K562 (cell line): ENCODE data around the gene NES. TPM values are rescaled to one million over a fixed set of nuclear protein-coding genes. Genes with fewer than 3 reads are reported as not detected.

Experiments used
- ATAC-seq: fragments of 200-7000 bp; cut with Tn5 transposase; 3 replicates; pipeline ENCODE4 v1.9.1; 2020; ENCODE audit warnings: moderate library complexity
- BruUV-seq: library from RNA; stranded (reverse); fragments of 400-500 nt; replicated peaks from 2 replicates; lab custom pipeline; 2021; lab: Mats Ljungman, UMichigan
- CTCF ChIA-PET: fragments of 300-600 bp; formaldehyde crosslinking; extraction: SDS; loops from one replicate; lab custom pipeline; 2021; ENCODE audit warnings: low intra/inter-chr PET ratio; lab: Yijun Ruan, JAX
- POLR2A ChIA-PET: fragments of 300-600, 350-650 bp; sonication (Branson Sonifier 250); formaldehyde crosslinking; extraction: SDS; loops from one replicate; lab custom pipeline; 2021; ENCODE audit warnings: antibody characterized with exemption, inconsistent platforms; lab: Yijun Ruan, JAX
- DNase-seq, 4 experiments: peaks; one replicate each; pipeline versions ENCODE4 v3.0.0 to v3.0.0-alpha.2; 2011 to 2018; ENCODE audit warnings: low spot score in 3 of 4, mixed read lengths in 3 of 4; ENCODE audit errors: extremely low read depth in 1 of 4
- FAIRE-seq: peaks from 2 replicates; lab custom pipeline; 2011; peaks lifted over from hg19 to GRCh38; lab: Jason Lieb, UNC
- H2AFZ ChIP-seq: 2 replicates; pipeline ENCODE4 v1.6.0; 2011; ENCODE audit warnings: low read depth, low read length, control low read depth, inconsistent platforms
- H3K27ac ChIP-seq: fragments of 200-600 bp; 3 replicates; pipeline ENCODE4 v1.8.0; 2011; ENCODE audit warnings: low read depth, mild to moderate bottlenecking, control low read depth, inconsistent platforms, low read length, moderate library complexity, mixed read lengths; ENCODE audit errors: extremely low read depth
- H3K27me3 ChIP-seq, 2 experiments: fragments of 300-600 bp in 1 of 2; 2 replicates in 1 of 2; 3 replicates in 1 of 2; pipeline versions ENCODE4 v1.6.0 to v1.8.0; 2011; ENCODE audit warnings: inconsistent platforms in 2 of 2, low read length in 2 of 2, mild to moderate bottlenecking in 1 of 2, mixed read lengths in 1 of 2, moderate library complexity in 1 of 2; ENCODE audit not compliant: control insufficient read depth in 2 of 2, insufficient read depth in 2 of 2
- H3K36me3 ChIP-seq: fragments of 300-600 bp; 3 replicates; pipeline ENCODE4 v1.8.0; 2011; ENCODE audit warnings: mild to moderate bottlenecking, low read length, inconsistent platforms; ENCODE audit not compliant: control insufficient read depth, insufficient read depth
- H3K4me1 ChIP-seq, 2 experiments: fragments of 200-600 bp in 1 of 2; replicated peaks in 1 of 2; 2 replicates in 1 of 2; 3 replicates in 1 of 2; pipeline versions ENCODE4 v1.5.1 to v1.8.0; 2011; ENCODE audit warnings: inconsistent platforms in 2 of 2, low read length in 2 of 2, mild to moderate bottlenecking in 1 of 2, mixed read lengths in 1 of 2, moderate library complexity in 1 of 2; ENCODE audit not compliant: control insufficient read depth in 2 of 2, insufficient read depth in 2 of 2
- H3K4me2 ChIP-seq: 2 replicates; pipeline ENCODE4 v1.6.1; 2011; ENCODE audit warnings: low read length, control low read depth, inconsistent platforms, mixed read lengths; ENCODE audit not compliant: insufficient read depth
- H3K4me3 ChIP-seq: fragments of 200-600 bp; sonication (generic), shearing (Covaris generic); 2 replicates; pipeline ENCODE4 v1.5.1; 2016; ENCODE audit warnings: control low read depth, inconsistent platforms
- H3K79me2 ChIP-seq: fragments of 200-600 bp; 3 replicates; pipeline ENCODE4 v1.8.0; 2011; ENCODE audit warnings: low read length, inconsistent platforms; ENCODE audit not compliant: control insufficient read depth, insufficient read depth
- H3K9ac ChIP-seq, 2 experiments: 2 replicates each; pipeline versions ENCODE4 v1.6.0 to v1.6.1; 2011; ENCODE audit warnings: low read depth in 2 of 2, low read length in 2 of 2, control low read depth in 1 of 2, inconsistent platforms in 1 of 2, mild to moderate bottlenecking in 1 of 2, mixed read lengths in 1 of 2; ENCODE audit not compliant: insufficient read depth in 1 of 2
- H3K9me1 ChIP-seq: one replicate; pipeline ENCODE4 v1.6.0; 2011; ENCODE audit warnings: inconsistent platforms, mild to moderate bottlenecking, low read length, moderate library complexity; ENCODE audit not compliant: control insufficient read depth, insufficient read depth
- H3K9me3 ChIP-seq: replicated peaks from 2 replicates; pipeline ENCODE4 v1.5.1; 2011; ENCODE audit warnings: low read depth, low read length, inconsistent platforms; ENCODE audit not compliant: control insufficient read depth, insufficient read depth
- H4K20me1 ChIP-seq: replicated peaks from 2 replicates; pipeline ENCODE4 v1.6.1; 2011; ENCODE audit warnings: low read length, inconsistent platforms, mixed read lengths; ENCODE audit not compliant: control insufficient read depth, insufficient read depth
- C11orf30 ChIP-seq: fragments of 450-650 bp; IDR thresholded peaks from 2 replicates; pipeline ENCODE4 v1.6.1; 2016; ENCODE audit warnings: low read depth, mild to moderate bottlenecking
- CCNT2 ChIP-seq: IDR thresholded peaks from 2 replicates; pipeline ENCODE4 v1.6.1; 2011; ENCODE audit warnings: borderline replicate concordance, low read depth, mild to moderate bottlenecking, moderate library complexity, mixed read lengths, low read length; ENCODE audit not compliant: insufficient read length; ENCODE audit errors: extremely low read depth
- HMGN3 ChIP-seq: IDR thresholded peaks from 2 replicates; pipeline ENCODE4 v1.6.1; 2011; ENCODE audit warnings: borderline replicate concordance, low read depth, mild to moderate bottlenecking, mixed read lengths, low read length; ENCODE audit not compliant: insufficient read length; ENCODE audit errors: extremely low read depth
- NR2C2 ChIP-seq, 2 experiments: fragments of 200-800 bp in 1 of 2; sonication (Bioruptor generic) in 1 of 2; sonication (generic) in 1 of 2; formaldehyde crosslinking in 1 of 2; IDR thresholded peaks; 2 replicates each; pipeline versions ENCODE4 v1.6.1 to v1.8.0; 2016 to 2022; ENCODE audit warnings: mild to moderate bottlenecking in 1 of 2, missing compliant biosample characterization in 1 of 2, missing genetic modification characterization in 1 of 2, missing genetic modification reagents in 1 of 2
- SAFB ChIP-seq: fragments of 200-400 bp; formaldehyde crosslinking; IDR thresholded peaks from 2 replicates; pipeline ENCODE4 v1.6.1; 2017; ENCODE audit warnings: low read depth, low read length, borderline replicate concordance
- ZBTB1 ChIP-seq: sonication (generic); formaldehyde crosslinking; IDR thresholded peaks from 2 replicates; pipeline ENCODE4 v1.8.1; 2023; ENCODE audit warnings: missing genetic modification reagents, low read depth, mild to moderate bottlenecking, borderline replicate concordance
- WGBS: fragments of 100-300 bp; shearing (Covaris generic); methylation state at CpG from one replicate; pipeline ENCODE4 v1.1.6; 2016; ENCODE audit warnings: low coverage, mixed read lengths; ENCODE audit not compliant: insufficient coverage; ENCODE audit errors: missing lambda C conversion rate; 5-methylcytosine and 5-hydroxymethylcytosine counted together
- in situ Hi-C: fragments of 300-500 bp; cut with MboI; formaldehyde crosslinking; loops from 4 replicates; pipeline ENCODE4 v1.15.0; 2018; ENCODE audit warnings: inconsistent platforms, mixed read lengths
- intact Hi-C: fragments of 100-400 bp; cut with micrococcal nuclease; formaldehyde crosslinking; loops from 2 replicates; pipeline ENCODE4 v1.14.2; 2022
- polyA plus RNA-seq, 8 experiments: library from polyadenylated mRNA; depleted of rRNA in 4 of 8; stranded (reverse) in 5 of 8; unstranded in 3 of 8; fragments of >200 nt; fragmentation: Nextera tagmentation in 2 of 8; fragmentation: Illumina TruSeq in 1 of 8; extraction: Ambion mirVana in 2 of 8; extraction: Trizol in 1 of 8; gene quantifications; 2 replicates each; pipeline versions ENCODE4 v1.2.1 to v1.2.3, GENCODE V29; 2011 to 2014; ENCODE audit warnings: inconsistent platforms in 1 of 8, missing spikeins in 1 of 8
- total RNA-seq, 7 experiments: library from RNA; depleted of rRNA in 6 of 7; stranded (reverse); fragments of >200 nt in 6 of 7; fragmentation: Illumina TruSeq in 2 of 7; extraction: Trizol in 2 of 7; gene quantifications; 2 replicates each; pipeline versions ENCODE4 v1.2.1 to v1.2.3, GENCODE V29; 2011 to 2021; ENCODE audit warnings: low replicate concordance in 1 of 7

The NES gene
- total and polyA plus RNA-seq, 9 of the 15 experiments (the other 6 are each of a cell fraction or from before 2014, with no cell fraction given), result 0.10 to 8.6 (median 4.2) TPM

DNA sequence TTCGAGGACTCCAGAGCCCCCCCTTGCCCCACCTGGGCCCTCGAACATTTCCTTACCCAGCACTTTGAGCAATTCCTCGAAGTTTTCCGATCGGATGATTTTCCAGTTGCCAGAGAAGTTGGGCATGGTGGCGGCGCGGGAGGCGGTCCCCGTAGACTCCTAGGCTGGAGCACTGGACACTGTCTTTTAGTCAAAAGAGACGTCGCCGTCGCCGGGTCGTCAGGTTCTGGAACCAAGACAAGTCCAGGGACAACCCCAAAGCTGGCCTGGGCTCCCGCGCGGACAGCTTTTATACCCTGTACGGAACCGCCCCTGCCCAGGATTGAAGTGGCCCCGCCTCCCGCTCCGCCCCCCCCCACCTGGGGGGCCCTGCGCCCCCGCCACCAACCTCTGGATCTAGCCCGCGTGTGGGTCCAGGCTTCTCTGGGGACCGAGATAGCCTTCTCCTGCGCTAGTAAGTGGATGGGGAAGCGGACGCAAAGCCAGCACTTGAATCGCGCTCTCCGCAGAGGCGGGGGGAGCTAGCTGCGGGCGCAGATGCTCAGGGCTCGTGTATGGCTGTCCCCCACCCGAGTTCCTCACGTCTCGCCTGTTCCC, 28.2 kb upstream of the NES start, which contains the start of gene CRABP2:
TSS of gene CRABP2 (minus strand) at position 263 of the 597 bp plus-strand sequence. CDS start at position 126, 137 bp downstream.
- ATAC-seq (peak; percentile 73), FAIRE-seq (no peak), DNase-seq (peak in 3 of 4 experiments; percentile 56 to 63 (median 62))
- in situ Hi-C loops, result no loop called here
- Histone ChIP-seq H3K27ac (peak within 1 kb of the TSS; percentile 44; the same call in 2 of the 3 replicates), H3K9me1 (no peaks in the 10 kb centered on the region), H3K4me2 (peak within 1 kb of the TSS; percentile 87), H3K9me3 (no peaks in the 10 kb centered on the region), H3K9ac (peak within 1 kb of the TSS; percentile 64 to 87), H3K27me3 (no peaks in the 10 kb centered on the region), H2AFZ (peak within 1 kb of the TSS; percentile 99), H4K20me1 (no peaks in the 10 kb centered on the region), H3K79me2 (no peaks in the 10 kb centered on the region), H3K4me1 (peaks cover 15 to 36% of the 10 kb centered on the region in 2 experiments; a peak in 4 of 5 replicates), H3K4me3 (peak within 1 kb of the TSS; percentile 47), H3K36me3 (no peaks in the 10 kb centered on the region)
- 33% methylated on average over 36 of the region's 42 CpGs for WGBS
- POLR2A ChIA-PET, result interaction anchor here (0.6 to 2.3 kb wide), 5 partner anchors 11 to 1570 kb away, joined by 3 to 21 read pairs (median 4); no protein-coding TSS in a partner anchor
- intact Hi-C loops, result no loop called here
- CTCF ChIA-PET, result interaction anchor here (0.5 to 4.4 kb wide), 7 partner anchors 12 to 79 kb away, joined by 3 to 64 read pairs (median 4); no protein-coding TSS in a partner anchor
- TF ChIP-seq NR2C2 (CRISPR knock-in tag; IDR thresholded peaks at IDR 0.05) (no peak), NR2C2 (tag; IDR thresholded peaks at IDR 0.05) (no peak), SAFB (0 out of 2 replicates have a peak, but pooled peaks have one; percentile 58), HMGN3 (peak; percentile 32), C11orf30 (no peak), ZBTB1 (CRISPR knock-in tag) (peak; percentile 38; the same call in 1 of the 2 replicates), CCNT2 (peak; percentile 8)
- BruUV-seq, result no TSS peak
